Measurements from ENCODE around the gene QTRT2. TPM values are rescaled to one million over a fixed set of nuclear protein-coding genes. Genes with fewer than 3 reads are reported as not detected.

QTRT2 gene
- total RNA-seq, 2 experiments from 2014 or later: 43.1 to 57.2 TPM

DNA sequence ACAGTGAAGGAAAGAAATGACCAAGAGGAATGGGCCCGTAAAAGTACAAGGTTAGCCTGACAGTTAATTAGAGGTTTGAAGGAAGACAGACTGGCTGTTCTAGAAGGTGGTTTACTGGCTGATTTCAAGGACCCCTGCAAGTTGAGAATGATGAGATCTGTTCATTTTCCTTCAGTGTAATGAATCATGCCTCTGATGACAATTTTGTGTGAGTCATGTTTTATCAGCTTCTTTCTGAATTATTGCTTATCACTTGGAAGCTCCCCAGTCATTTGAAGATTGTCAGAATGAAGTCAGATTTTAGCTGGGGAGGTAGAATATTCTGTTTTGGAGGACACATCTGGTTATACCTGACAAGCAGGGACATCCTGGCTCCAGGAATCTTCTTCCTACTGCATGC, 71.7 kb downstream of the QTRT2 start:
- TF ChIP-seq EZH2phosphoT487 (IDR thresholded peaks at IDR 0.05; ENCODE audit: borderline replicate concordance, low read depth, low read length): no peak
- TF ChIP-seq, protein P1, sequence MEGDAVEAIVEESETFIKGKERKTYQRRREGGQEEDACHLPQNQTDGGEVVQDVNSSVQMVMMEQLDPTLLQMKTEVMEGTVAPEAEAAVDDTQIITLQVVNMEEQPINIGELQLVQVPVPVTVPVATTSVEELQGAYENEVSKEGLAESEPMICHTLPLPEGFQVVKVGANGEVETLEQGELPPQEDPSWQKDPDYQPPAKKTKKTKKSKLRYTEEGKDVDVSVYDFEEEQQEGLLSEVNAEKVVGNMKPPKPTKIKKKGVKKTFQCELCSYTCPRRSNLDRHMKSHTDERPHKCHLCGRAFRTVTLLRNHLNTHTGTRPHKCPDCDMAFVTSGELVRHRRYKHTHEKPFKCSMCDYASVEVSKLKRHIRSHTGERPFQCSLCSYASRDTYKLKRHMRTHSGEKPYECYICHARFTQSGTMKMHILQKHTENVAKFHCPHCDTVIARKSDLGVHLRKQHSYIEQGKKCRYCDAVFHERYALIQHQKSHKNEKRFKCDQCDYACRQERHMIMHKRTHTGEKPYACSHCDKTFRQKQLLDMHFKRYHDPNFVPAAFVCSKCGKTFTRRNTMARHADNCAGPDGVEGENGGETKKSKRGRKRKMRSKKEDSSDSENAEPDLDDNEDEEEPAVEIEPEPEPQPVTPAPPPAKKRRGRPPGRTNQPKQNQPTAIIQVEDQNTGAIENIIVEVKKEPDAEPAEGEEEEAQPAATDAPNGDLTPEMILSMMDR (conservative IDR thresholded peaks at IDR 0.05; ENCODE audit: low read length): no peak
- no peaks in the 10 kb centered on the region for H3K9me3 ChIP-seq (ENCODE audit: low read length)
- no peak overlapping the region for H3K4me2 ChIP-seq (ENCODE audit: low read length)
- H4K20me1 ChIP-seq (ENCODE audit: insufficient read depth, low read length): no peaks in the 10 kb centered on the region
- H3K27ac ChIP-seq (ENCODE audit: low read depth, low read length, poor library complexity, severe bottlenecking): no peak overlapping the region
- no peaks in the 10 kb centered on the region for H3K79me2 ChIP-seq (ENCODE audit: insufficient read depth, low read depth, low read length)
- no TSS peak for BruUV-seq (replicated peaks)
- intact Hi-C loops (cut with micrococcal nuclease; ENCODE audit: unreplicated experiment): no loop called here
- no peaks in the 10 kb centered on the region for H3K9me2 ChIP-seq (ENCODE audit: insufficient read depth, low read length)
- no peak overlapping the region for H2AFZ ChIP-seq (ENCODE audit: low read length)
- POLR2A ChIA-PET: interaction anchor here (1.6 kb wide), 1 partner anchor 10 kb away, joined by 3 read pairs; no protein-coding TSS in a partner anchor
- CTCF ChIA-PET (ENCODE audit: unreplicated experiment): no interaction called here
- no peak for DNase-seq (ENCODE audit: low spot score)
- H3K4me3 ChIP-seq (ENCODE audit: low read depth, low read length, poor library complexity, severe bottlenecking): no peak overlapping the region
- H3K4me1 ChIP-seq (ENCODE audit: insufficient read depth, low read length, poor library complexity, severe bottlenecking): no peaks in the 10 kb centered on the region
- H3K36me3 ChIP-seq (ENCODE audit: insufficient read depth, low read length): no peaks in the 10 kb centered on the region

DNA sequence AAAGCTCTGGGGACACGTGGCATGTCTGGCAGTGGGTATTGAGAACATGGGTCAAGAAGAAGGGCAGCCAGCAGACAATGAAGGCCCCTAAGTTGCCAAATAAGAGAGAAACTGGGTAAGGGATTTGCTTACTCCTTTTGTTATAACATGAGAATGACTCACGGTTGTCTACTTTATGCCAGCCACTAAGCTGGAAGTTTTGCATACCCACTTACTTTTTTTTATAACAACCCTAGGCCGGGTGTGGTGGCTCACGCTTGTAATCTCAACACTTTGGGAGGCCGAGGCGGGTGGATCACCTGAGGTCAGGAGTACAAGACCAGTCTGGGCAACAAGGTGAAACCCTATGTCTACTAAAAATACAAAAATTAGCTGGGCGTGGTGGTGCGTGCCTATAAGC, 72.3 kb downstream of the QTRT2 start:
- ChIA-PET POLR2A (interaction anchor here (1.6 kb wide), 1 partner anchor 10 kb away, joined by 3 read pairs; no protein-coding TSS in a partner anchor), CTCF (ENCODE audit: unreplicated experiment) (no interaction called here)
- no peaks in the 10 kb centered on the region for H3K4me1 ChIP-seq (ENCODE audit: insufficient read depth, low read length, poor library complexity, severe bottlenecking)
- no peaks in the 10 kb centered on the region for H3K36me3 ChIP-seq (ENCODE audit: insufficient read depth, low read length)
- no peak overlapping the region for H3K4me3 ChIP-seq (ENCODE audit: low read depth, low read length, poor library complexity, severe bottlenecking)
- intact Hi-C loops (cut with micrococcal nuclease; ENCODE audit: unreplicated experiment): no loop called here
- no peaks in the 10 kb centered on the region for H3K9me3 ChIP-seq (ENCODE audit: low read length)
- H2AFZ ChIP-seq (ENCODE audit: low read length): no peak overlapping the region
- H3K4me2 ChIP-seq (ENCODE audit: low read length): no peak overlapping the region
- no peak for DNase-seq (ENCODE audit: low spot score)
- no peaks in the 10 kb centered on the region for H4K20me1 ChIP-seq (ENCODE audit: insufficient read depth, low read length)
- H3K27ac ChIP-seq (ENCODE audit: low read depth, low read length, poor library complexity, severe bottlenecking): no peak overlapping the region
- BruUV-seq (replicated peaks): no TSS peak
- no peak for TF ChIP-seq EZH2phosphoT487 (IDR thresholded peaks at IDR 0.05; ENCODE audit: borderline replicate concordance, low read depth, low read length)
- TF ChIP-seq, protein P1 (conservative IDR thresholded peaks at IDR 0.05; ENCODE audit: low read length): no peak
- H3K9me2 ChIP-seq (ENCODE audit: insufficient read depth, low read length): no peaks in the 10 kb centered on the region
- no peaks in the 10 kb centered on the region for H3K79me2 ChIP-seq (ENCODE audit: insufficient read depth, low read depth, low read length)

DNA sequence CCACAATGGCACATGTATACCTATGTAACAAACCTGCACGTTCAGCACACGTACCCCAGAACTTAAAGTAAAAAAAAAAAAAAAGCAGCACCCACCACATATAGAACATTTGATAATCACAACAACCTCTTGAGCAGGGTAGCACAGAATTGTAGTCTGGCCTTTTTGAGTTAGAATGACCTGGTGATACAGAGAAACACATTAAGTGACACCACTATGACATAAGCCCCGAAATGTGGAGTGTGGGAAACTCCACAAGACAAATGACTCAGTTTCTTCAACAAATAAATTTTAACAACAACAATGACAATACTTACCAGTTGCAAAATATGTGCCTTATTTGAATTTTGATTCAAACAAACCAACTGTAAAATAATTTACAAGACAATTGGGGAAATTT, 76.0 kb downstream of the QTRT2 start:
- H4K20me1 ChIP-seq (ENCODE audit: insufficient read depth, low read length): no peaks in the 10 kb centered on the region
- no peaks in the 10 kb centered on the region for H3K4me1 ChIP-seq (ENCODE audit: insufficient read depth, low read length, poor library complexity, severe bottlenecking)
- H3K4me3 ChIP-seq (ENCODE audit: low read depth, low read length, poor library complexity, severe bottlenecking): no peak overlapping the region
- no peak overlapping the region for H3K4me2 ChIP-seq (ENCODE audit: low read length)
- H3K9me3 ChIP-seq (ENCODE audit: low read length): no peaks in the 10 kb centered on the region
- no peaks in the 10 kb centered on the region for H3K9me2 ChIP-seq (ENCODE audit: insufficient read depth, low read length)
- H3K36me3 ChIP-seq (ENCODE audit: insufficient read depth, low read length): no peaks in the 10 kb centered on the region
- no peak overlapping the region for H2AFZ ChIP-seq (ENCODE audit: low read length)
- H3K79me2 ChIP-seq (ENCODE audit: insufficient read depth, low read depth, low read length): no peaks in the 10 kb centered on the region
- BruUV-seq (replicated peaks): no TSS peak
- TF ChIP-seq EZH2phosphoT487 (IDR thresholded peaks at IDR 0.05; ENCODE audit: borderline replicate concordance, low read depth, low read length): no peak
- TF ChIP-seq, protein P1 (conservative IDR thresholded peaks at IDR 0.05; ENCODE audit: low read length): no peak
- no peak for DNase-seq (ENCODE audit: low spot score)
- intact Hi-C loops (cut with micrococcal nuclease; ENCODE audit: unreplicated experiment): no loop called here
- ChIA-PET POLR2A (interaction anchor here (0.6 to 0.7 kb wide), 2 partner anchors 729 to 1015 kb away, joined by 3 to 8 read pairs; partner anchors contain the start of gene ZBTB20), CTCF (ENCODE audit: unreplicated experiment) (no interaction called here)
- no peak overlapping the region for H3K27ac ChIP-seq (ENCODE audit: low read depth, low read length, poor library complexity, severe bottlenecking)

All from OCI-LY7 (cell line).